Measurements from ENCODE around the gene EIF1AX. TPM values are rescaled to one million over a fixed set of nuclear protein-coding genes. Genes with fewer than 3 reads are reported as not detected.

The EIF1AX gene
- polyA plus RNA-seq, 1 experiment: 83.9 TPM

DNA sequence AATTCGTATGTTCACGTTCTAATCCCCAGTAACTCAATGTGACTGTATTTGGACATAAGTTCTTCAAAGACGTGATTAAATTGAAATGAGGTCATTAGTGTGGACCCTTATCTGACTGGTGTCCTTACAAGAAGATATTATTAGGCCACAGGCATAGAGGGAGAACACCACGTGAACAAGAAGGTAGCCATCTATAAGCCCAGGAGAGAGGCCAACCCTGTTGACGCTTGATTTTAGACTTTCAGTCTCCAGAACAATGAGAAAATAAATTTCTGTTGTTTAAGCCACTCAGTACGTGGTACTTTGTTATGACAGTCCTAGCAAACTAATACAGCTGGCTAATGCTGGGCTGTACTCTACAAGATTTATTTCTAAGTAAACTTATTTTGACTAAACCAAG is 1.5 kb upstream of the EIF1AX start:
- DNase-seq (ENCODE audit: low read depth, low spot score): no peak
- H3K27ac ChIP-seq (ENCODE audit: low read depth, low read length): no peak overlapping the region
- ChIA-PET CTCF (no interaction called here), POLR2A (no interaction called here)
- TF ChIP-seq, protein P1, sequence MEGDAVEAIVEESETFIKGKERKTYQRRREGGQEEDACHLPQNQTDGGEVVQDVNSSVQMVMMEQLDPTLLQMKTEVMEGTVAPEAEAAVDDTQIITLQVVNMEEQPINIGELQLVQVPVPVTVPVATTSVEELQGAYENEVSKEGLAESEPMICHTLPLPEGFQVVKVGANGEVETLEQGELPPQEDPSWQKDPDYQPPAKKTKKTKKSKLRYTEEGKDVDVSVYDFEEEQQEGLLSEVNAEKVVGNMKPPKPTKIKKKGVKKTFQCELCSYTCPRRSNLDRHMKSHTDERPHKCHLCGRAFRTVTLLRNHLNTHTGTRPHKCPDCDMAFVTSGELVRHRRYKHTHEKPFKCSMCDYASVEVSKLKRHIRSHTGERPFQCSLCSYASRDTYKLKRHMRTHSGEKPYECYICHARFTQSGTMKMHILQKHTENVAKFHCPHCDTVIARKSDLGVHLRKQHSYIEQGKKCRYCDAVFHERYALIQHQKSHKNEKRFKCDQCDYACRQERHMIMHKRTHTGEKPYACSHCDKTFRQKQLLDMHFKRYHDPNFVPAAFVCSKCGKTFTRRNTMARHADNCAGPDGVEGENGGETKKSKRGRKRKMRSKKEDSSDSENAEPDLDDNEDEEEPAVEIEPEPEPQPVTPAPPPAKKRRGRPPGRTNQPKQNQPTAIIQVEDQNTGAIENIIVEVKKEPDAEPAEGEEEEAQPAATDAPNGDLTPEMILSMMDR (IDR thresholded peaks at IDR 0.05; ENCODE audit: low read depth, low read length): no peak
- no peak overlapping the region for H3K4me3 ChIP-seq (ENCODE audit: low read depth, low read length)
- H3K9me3 ChIP-seq (ENCODE audit: control insufficient read depth, insufficient read depth, low read length): no peaks in the 10 kb centered on the region
- no peaks in the 10 kb centered on the region for H3K27me3 ChIP-seq (ENCODE audit: control insufficient read depth, insufficient read depth, low read length)

DNA sequence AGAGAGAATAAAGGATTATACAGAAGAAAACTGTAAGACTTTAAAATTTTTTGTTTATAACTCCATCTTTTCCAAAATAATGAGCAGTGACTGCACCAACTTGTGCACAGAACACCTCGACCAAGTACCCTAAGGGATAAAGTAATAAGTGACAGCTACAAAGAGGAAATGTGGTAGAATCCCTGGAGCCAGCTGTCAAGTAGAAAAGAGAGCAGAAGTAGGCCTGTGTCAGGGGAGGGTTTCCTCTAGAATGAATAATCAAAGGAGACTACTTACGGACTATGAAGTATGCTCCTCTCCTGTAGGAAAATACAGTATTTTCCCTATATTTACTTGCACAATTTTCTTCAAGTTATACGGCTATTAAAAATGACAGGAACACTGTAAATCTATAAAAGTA is 1.2 kb downstream of the EIF1AX start:
- POLR2A ChIA-PET: no interaction called here
- peak overlapping the region; percentile 74 for H3K4me3 ChIP-seq (ENCODE audit: low read depth, low read length)
- TF ChIP-seq, protein P1 (IDR thresholded peaks at IDR 0.05; ENCODE audit: low read depth, low read length): no peak
- H3K27ac ChIP-seq (ENCODE audit: low read depth, low read length): no peak overlapping the region
- CTCF ChIA-PET: no interaction called here
- DNase-seq (ENCODE audit: low read depth, low spot score): no peak
- no peaks in the 10 kb centered on the region for H3K27me3 ChIP-seq (ENCODE audit: control insufficient read depth, insufficient read depth, low read length)
- no peaks in the 10 kb centered on the region for H3K9me3 ChIP-seq (ENCODE audit: control insufficient read depth, insufficient read depth, low read length)

DNA sequence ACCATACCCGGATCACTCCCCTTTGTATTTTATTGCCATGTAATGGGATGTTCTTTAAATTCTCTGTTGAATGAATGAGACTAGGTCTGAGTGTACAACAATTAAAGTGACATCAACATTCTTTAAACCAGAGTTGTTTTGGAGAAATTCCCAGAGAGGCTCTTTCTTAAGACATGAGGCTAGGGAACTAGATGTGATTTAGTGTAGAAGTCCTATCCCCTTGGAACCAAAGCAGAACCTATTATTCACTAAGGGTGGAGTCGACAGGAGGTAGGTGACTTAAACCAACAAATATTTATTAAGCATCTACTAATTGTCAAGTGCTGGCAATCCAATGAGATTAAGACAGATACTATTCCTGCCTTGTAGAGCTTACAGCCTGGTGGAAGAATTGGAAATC is 1.7 kb downstream of the EIF1AX start:
- H3K4me3 ChIP-seq (ENCODE audit: low read depth, low read length): peak overlapping the region; percentile 74
- H3K9me3 ChIP-seq (ENCODE audit: control insufficient read depth, insufficient read depth, low read length): no peaks in the 10 kb centered on the region
- CTCF ChIA-PET: no interaction called here
- no peaks in the 10 kb centered on the region for H3K27me3 ChIP-seq (ENCODE audit: control insufficient read depth, insufficient read depth, low read length)
- DNase-seq (ENCODE audit: low read depth, low spot score): no peak
- no peak overlapping the region for H3K27ac ChIP-seq (ENCODE audit: low read depth, low read length)
- POLR2A ChIA-PET: no interaction called here
- TF ChIP-seq, protein P1 (IDR thresholded peaks at IDR 0.05; ENCODE audit: low read depth, low read length): no peak

DNA sequence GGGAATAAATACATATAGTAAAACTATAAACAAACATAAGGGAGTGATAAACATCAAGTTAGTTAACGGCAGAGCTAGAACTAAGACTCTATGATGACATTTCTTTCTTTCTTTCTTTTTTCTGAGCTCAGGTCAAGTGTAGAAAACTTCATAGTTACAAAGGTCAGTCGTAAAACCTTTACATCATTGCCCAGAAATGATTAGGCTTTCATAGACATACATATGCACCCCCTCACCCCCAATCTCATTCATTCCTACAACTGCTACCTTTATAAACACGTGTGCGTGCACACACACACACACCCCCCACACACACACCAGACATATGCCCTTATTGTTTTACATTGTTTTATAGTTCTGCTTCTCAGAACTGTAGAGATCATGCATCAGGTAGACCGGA is 5.7 kb downstream of the EIF1AX start:
- TF ChIP-seq, protein P1 (IDR thresholded peaks at IDR 0.05; ENCODE audit: low read depth, low read length): no peak
- H3K27me3 ChIP-seq (ENCODE audit: control insufficient read depth, insufficient read depth, low read length): no peaks in the 10 kb centered on the region
- no peak overlapping the region for H3K4me3 ChIP-seq (ENCODE audit: low read depth, low read length)
- ChIA-PET POLR2A (no interaction called here), CTCF (no interaction called here)
- no peak for DNase-seq (ENCODE audit: low read depth, low spot score)
- no peaks in the 10 kb centered on the region for H3K9me3 ChIP-seq (ENCODE audit: control insufficient read depth, insufficient read depth, low read length)
- no peak overlapping the region for H3K27ac ChIP-seq (ENCODE audit: low read depth, low read length)

DNA sequence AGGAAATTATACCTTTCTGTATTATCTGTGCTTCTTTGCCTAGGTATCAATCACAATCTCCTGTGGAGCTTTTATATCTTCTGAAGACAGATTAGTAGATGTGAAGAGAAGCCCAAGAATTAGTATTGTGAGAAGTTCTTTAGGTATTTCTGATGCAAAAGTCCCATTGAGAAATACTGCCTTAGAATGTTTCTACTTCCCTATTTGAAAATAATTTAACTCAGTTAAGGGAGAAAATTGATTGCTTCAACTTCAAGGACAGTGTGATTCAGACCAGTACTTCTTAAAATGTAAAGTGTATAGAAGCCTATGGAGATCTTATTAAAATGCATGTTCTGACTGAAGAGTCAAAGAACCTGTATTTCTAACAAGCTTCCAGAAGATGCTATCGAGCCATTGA is 9.0 kb downstream of the EIF1AX start:
- H3K27ac ChIP-seq (ENCODE audit: low read depth, low read length): no peak overlapping the region
- POLR2A ChIA-PET: no interaction called here
- no peaks in the 10 kb centered on the region for H3K27me3 ChIP-seq (ENCODE audit: control insufficient read depth, insufficient read depth, low read length)
- CTCF ChIA-PET: interaction anchor here (2.0 kb wide), 1 partner anchor 228 kb away, joined by 9 read pairs; no protein-coding TSS in a partner anchor
- no peak overlapping the region for H3K4me3 ChIP-seq (ENCODE audit: low read depth, low read length)
- DNase-seq (ENCODE audit: low read depth, low spot score): no peak
- H3K9me3 ChIP-seq (ENCODE audit: control insufficient read depth, insufficient read depth, low read length): no peaks in the 10 kb centered on the region
- TF ChIP-seq, protein P1 (IDR thresholded peaks at IDR 0.05; ENCODE audit: low read depth, low read length): no peak
